Stimulated activated CD8-positive, alpha-beta memory T cell treated with anti-CD3 and anti-CD28 coated beads, Interleukin-7, amount 100 ng/mL, for 1 hour (primary cell): Measurements from ENCODE around the gene ATP6V0C.
"Not testable (repeated sequence)": the region's sequence is repeated elsewhere in the genome, so short reads cannot be mapped to it uniquely, and the experiment has no call there.

ENCODE experiments used
- DNase-seq, 2 donors: peaks; one replicate each; pipeline ENCODE4 v3.0.0-alpha.2; 2020; ENCODE audit warnings: low read depth in 2 of 2

Gene ATP6V0C

GRCh38 chr16:2543771-2544170, 30.0 kb downstream of the ATP6V0C start:
- not testable (repeated sequence) for DNase-seq

DNA sequence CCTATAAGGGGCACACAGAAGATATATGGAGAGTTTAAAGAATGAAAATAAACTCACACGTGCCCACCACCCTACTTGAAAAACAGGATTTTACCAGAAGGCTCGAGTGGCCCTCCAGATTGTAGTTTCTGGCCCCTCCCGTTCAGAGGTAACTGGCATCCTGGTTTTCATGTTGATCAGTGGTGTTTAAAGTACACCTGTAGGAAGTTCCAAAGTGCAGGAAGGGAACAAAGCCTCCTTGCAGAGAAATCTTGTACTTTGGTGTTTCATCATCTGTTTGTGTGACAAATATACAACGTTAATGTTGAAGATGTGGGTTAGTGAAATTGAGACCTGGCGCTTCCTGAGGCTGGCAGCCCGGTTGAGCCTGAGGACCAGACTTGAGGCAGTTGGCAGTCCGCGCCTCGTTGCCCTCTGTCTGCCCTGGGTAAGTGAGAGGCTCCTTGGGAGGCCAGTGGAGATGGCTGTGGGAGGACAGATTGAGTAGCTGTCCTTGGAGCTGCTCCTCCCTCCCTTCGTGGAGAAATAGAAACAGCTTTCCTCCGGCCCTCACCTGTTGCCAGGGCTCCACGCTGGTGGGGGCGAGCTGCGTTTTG, 36.6 kb downstream of the ATP6V0C start:
- DNase-seq = not testable (repeated sequence)

GRCh38 chr16:2551420-2551889, 37.7 kb downstream of the ATP6V0C start:
- not testable (repeated sequence) for DNase-seq

DNA sequence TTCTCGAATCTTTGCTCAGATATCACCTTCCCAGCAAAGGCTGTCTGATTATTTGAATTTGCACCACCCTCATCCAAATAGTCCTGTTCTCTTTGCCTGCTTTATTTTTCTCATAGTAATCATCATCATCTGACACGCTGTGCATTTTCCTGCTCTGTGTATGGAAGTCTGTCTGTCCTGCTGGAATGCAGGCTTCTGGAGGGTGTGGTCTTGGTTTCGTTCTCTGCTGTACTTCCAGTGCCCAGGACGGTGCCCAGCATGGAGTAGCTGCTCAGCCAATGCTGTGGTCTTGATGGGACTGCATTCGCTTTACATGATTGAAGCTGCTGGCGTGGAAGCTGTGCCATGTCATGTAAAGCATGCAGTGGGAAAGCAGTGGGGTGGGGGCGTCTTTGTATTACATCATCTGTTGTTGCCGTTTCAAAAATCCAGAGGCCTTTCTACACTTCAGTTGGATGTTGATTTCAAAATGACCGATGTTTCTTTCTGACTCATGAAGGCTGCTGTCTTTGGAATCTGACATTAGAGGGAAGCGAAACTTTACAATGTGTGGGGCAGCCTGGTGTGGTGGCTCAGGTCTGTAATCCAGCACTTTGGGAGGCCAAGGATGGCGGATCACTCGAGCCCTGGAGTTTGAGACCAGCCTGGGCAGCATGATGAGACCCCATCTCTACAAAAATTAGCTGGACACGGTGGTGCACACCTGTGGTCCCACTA, 41.1 kb downstream of the ATP6V0C start:
- not testable (repeated sequence) for DNase-seq

- not testable (repeated sequence) for DNase-seq
These were observed 43.4 kb downstream of the ATP6V0C start for GRCh38 chr16:2557150-2557549.

- DNase-seq = not testable (repeated sequence)
These were observed 46.5 kb downstream of the ATP6V0C start for GRCh38 chr16:2560131-2560797.

DNA sequence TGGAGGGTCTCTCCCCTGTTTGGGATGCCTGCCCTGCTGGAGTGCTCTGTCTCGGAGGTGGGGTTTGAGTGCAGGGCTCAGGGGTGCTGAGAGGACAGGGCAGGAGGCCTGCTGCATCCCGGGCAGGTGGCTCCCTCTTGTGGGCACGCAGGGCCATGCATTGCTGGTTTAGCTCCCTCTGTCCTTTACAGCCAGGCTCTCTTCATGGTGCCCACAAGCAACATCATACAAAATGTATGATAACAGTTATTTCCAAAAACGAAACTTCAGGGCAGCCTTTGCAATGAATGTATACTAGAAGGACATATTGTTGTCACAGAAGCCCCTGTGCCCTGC, 47.0 kb downstream of the ATP6V0C start:
- DNase-seq = peak; percentile 24 to 41

- DNase-seq = not testable (repeated sequence)
These were observed 53.8 kb downstream of the ATP6V0C start for GRCh38 chr16:2567506-2567905.

DNA sequence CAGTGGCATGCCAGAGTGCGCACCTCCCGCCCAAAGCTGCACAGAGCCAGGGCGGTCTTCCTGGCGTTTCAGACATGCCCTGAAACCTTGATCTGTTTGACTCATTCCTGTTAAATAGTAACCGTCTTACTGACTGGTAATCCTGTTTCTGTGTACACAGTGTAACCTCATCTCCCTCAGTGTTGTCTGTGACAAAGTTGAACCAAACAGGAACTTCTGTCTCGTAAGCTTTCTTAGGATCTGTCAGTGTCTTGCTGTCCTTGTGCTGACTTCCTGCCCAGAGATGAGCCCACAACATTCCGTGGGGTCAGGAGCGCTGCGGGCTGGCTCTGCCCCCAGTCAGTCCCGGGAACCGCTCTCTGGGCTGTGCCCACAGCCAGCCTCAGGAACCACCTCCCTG, 54.8 kb downstream of the ATP6V0C start:
- DNase-seq = not testable (repeated sequence)
